HCT116 (cell line): ENCODE results near the gene KIRREL3. TPM values are rescaled to one million over a fixed set of nuclear protein-coding genes. Genes with fewer than 3 reads are reported as not detected.

Experiments
- ATAC-seq: fragments of 200-7000 bp; cut with Tn5 transposase; 2 replicates; pipeline ENCODE4 v1.9.1; 2020; ENCODE audit warnings: mild to moderate bottlenecking, moderate library complexity
- BruUV-seq: library from RNA; stranded (reverse); fragments of 400-500 nt; replicated peaks from 2 replicates; lab custom pipeline; 2021; lab: Mats Ljungman, UMichigan
- CTCF ChIA-PET: fragments of 300-600 bp; sonication (Branson Sonifier 250); formaldehyde crosslinking; loops from one replicate; lab custom pipeline; 2021; ENCODE audit warnings: antibody characterized with exemption; lab: Charles Lee
- POLR2A ChIA-PET: fragments of 300-600, 350-600 bp; sonication (Branson Sonifier 250); formaldehyde crosslinking; loops from one replicate; lab custom pipeline; 2021; ENCODE audit warnings: antibody characterized with exemption; lab: Charles Lee
- RAD21 ChIA-PET, 2 experiments: fragments of 300-600 bp; sonication (Branson Sonifier 250); formaldehyde crosslinking; loops; one replicate each; lab custom pipeline; 2023; ENCODE audit warnings: low total read pairs in 2 of 2; ENCODE audit not compliant: uncharacterized antibody in 2 of 2, unreplicated experiment in 2 of 2, low non-redundant PET in 1 of 2; lab: Charles Lee
- DNase-seq: peaks from one replicate; pipeline ENCODE4 v3.0.0-alpha.2; 2010; ENCODE audit warnings: low read depth, low spot score
- H2AFZ ChIP-seq: fragments of 200-600 bp; shearing (Covaris generic), sonication (generic); 2 replicates; pipeline ENCODE4 v1.6.1; 2017; ENCODE audit warnings: low read depth, mixed run types, mixed read lengths, antibody characterized with exemption, low read length; ENCODE audit not compliant: poor library complexity, severe bottlenecking
- H3K27ac ChIP-seq: 2 replicates; pipeline ENCODE4 v1.5.1; 2012; ENCODE audit warnings: low read depth, low read length
- H3K27me3 ChIP-seq: fragments of 200-600 bp; sonication (generic); 2 replicates; pipeline ENCODE4 v1.6.1; 2016; ENCODE audit warnings: mixed run types, low read length, mixed read lengths; ENCODE audit not compliant: insufficient read depth
- H3K36me3 ChIP-seq, 2 experiments: fragments of 200-500 bp in 1 of 2; fragments of 200-600 bp in 1 of 2; sonication (Bioruptor generic) in 1 of 2; sonication (generic) in 1 of 2; 2 replicates each; pipeline versions ENCODE4 v1.5.1 to v1.6.1; 2014 to 2016; ENCODE audit warnings: low read length in 2 of 2, inconsistent platforms in 1 of 2, mixed read lengths in 1 of 2, mixed run types in 1 of 2; ENCODE audit not compliant: insufficient read depth in 2 of 2, control insufficient read depth in 1 of 2
- H3K4me1 ChIP-seq, 2 experiments: fragments of 200-600 bp in 1 of 2; sonication (generic) in 1 of 2; 2 replicates each; pipeline versions ENCODE4 v1.5.1 to v1.6.1; 2012 to 2017; ENCODE audit warnings: low read length in 2 of 2, inconsistent platforms in 1 of 2, mild to moderate bottlenecking in 1 of 2, mixed read lengths in 1 of 2, mixed run types in 1 of 2, moderate library complexity in 1 of 2; ENCODE audit not compliant: insufficient read depth in 2 of 2, control insufficient read depth in 1 of 2
- H3K4me2 ChIP-seq: fragments of 200-600 bp; sonication (generic); 2 replicates; pipeline ENCODE4 v1.6.1; 2017; ENCODE audit warnings: mixed run types, low read length, mixed read lengths
- H3K4me3 ChIP-seq, 2 experiments: fragments of 200-600 bp in 1 of 2; sonication (generic) in 1 of 2; replicated peaks in 1 of 2; 2 replicates each; pipeline ENCODE4 v1.5.1; 2011 to 2016; ENCODE audit warnings: low read length in 2 of 2, control low read depth in 1 of 2, low read depth in 1 of 2, mild to moderate bottlenecking in 1 of 2, mixed read lengths in 1 of 2, mixed run types in 1 of 2
- H3K79me2 ChIP-seq: fragments of 200-600 bp; sonication (generic); 2 replicates; pipeline ENCODE4 v1.6.1; 2017; ENCODE audit warnings: mild to moderate bottlenecking, mixed run types, low read length, moderate library complexity, mixed read lengths; ENCODE audit not compliant: insufficient read depth
- H3K9ac ChIP-seq: fragments of 200-600 bp; sonication (generic); 2 replicates; pipeline ENCODE4 v1.6.1; 2016; ENCODE audit warnings: low read length, mixed read lengths
- H3K9me2 ChIP-seq: fragments of 200-600 bp; sonication (generic), shearing (Covaris generic); 2 replicates; pipeline ENCODE4 v1.6.1; 2017; ENCODE audit warnings: mixed run types, mild to moderate bottlenecking, moderate library complexity; ENCODE audit not compliant: insufficient read depth
- H3K9me3 ChIP-seq, 2 experiments: fragments of 200-500 bp in 1 of 2; fragments of 200-600 bp in 1 of 2; sonication (Bioruptor generic) in 1 of 2; sonication (generic) in 1 of 2; 2 replicates each; pipeline ENCODE4 v1.6.1; 2014 to 2017; ENCODE audit warnings: low read length in 2 of 2, mixed read lengths in 2 of 2, inconsistent platforms in 1 of 2, low read depth in 1 of 2, mild to moderate bottlenecking in 1 of 2, mixed run types in 1 of 2, moderate library complexity in 1 of 2; ENCODE audit not compliant: control insufficient read depth in 1 of 2, insufficient read depth in 1 of 2
- H4K20me1 ChIP-seq: fragments of 200-600 bp; sonication (generic), shearing (Covaris generic); 2 replicates; pipeline ENCODE4 v1.6.1; 2017; ENCODE audit warnings: mixed run types, mild to moderate bottlenecking, moderate library complexity; ENCODE audit not compliant: insufficient read depth
- EZH2phosphoT487 ChIP-seq: fragments of 200-600 bp; IDR thresholded peaks from 2 replicates; pipeline ENCODE4 v1.6.1; 2018; ENCODE audit warnings: antibody characterized with exemption, borderline replicate concordance
- SIN3A ChIP-seq: IDR thresholded peaks from 2 replicates; pipeline ENCODE4 v1.6.1; 2012; ENCODE audit warnings: low read depth
- YY1 ChIP-seq: IDR thresholded peaks from 2 replicates; pipeline ENCODE4 v1.6.1; 2011; ENCODE audit warnings: low read length, low read depth, moderate library complexity, mild to moderate bottlenecking; ENCODE audit not compliant: insufficient replicate concordance; ENCODE audit errors: extremely low read depth
- ZFX ChIP-seq: fragments of 450-650 bp; IDR thresholded peaks from 2 replicates; pipeline ENCODE4 v1.6.1; 2017
- intact Hi-C: fragments of 100-400 bp; cut with micrococcal nuclease; formaldehyde crosslinking; loops from 2 replicates; pipeline ENCODE4 v1.10.0; 2022
- total RNA-seq: library from RNA; stranded (reverse); gene quantifications from one replicate; pipeline ENCODE4 v1.2.1, GENCODE V29; 2021; ENCODE audit not compliant: unreplicated experiment
- TF ChIP-seq, protein P1 (sequence below), 3 experiments: fragments of 200-600 bp in 1 of 3; sonication (generic) in 1 of 3; IDR thresholded peaks in 2 of 3; conservative IDR thresholded peaks in 1 of 3; 2 replicates each; pipeline ENCODE4 v1.5.1; 2012 to 2017; ENCODE audit warnings: low read depth in 2 of 3, low read length in 2 of 3, antibody characterized with exemption in 1 of 3, borderline replicate concordance in 1 of 3, control low read depth in 1 of 3, mild to moderate bottlenecking in 1 of 3, mixed read lengths in 1 of 3, mixed run types in 1 of 3, moderate library complexity in 1 of 3; ENCODE audit not compliant: insufficient read depth in 1 of 3
- TF ChIP-seq, protein P2 (sequence below): IDR thresholded peaks from 2 replicates; pipeline ENCODE4 v1.6.1; 2011; ENCODE audit warnings: mild to moderate bottlenecking, low read length, moderate library complexity; ENCODE audit not compliant: insufficient replicate concordance; ENCODE audit errors: extremely low read depth
- TF ChIP-seq, protein P3 (sequence below): IDR thresholded peaks from 2 replicates; pipeline ENCODE4 v1.6.1; 2012

KIRREL3 gene
- total RNA-seq, 1 experiment from 2014 or later: not detected

DNA sequence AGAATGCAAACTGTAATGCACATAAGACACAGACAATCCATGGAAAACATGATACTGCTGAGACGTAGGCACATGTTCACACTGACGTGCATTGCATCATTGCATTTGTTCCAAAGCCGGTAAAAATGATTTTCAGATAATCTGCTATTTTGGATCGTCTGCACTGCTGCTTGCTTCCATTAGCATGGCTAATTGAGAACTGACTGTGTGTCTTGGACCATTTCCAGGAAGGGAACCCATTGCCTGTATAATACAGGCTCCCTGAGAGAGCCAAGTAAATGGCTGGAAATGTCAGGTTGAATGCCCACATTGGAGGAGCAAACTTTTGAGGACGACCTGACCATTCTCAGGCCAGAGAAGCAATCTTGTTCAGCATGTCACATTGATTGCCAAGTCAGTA is 340.2 kb downstream of the KIRREL3 start (continued):
- TF ChIP-seq YY1 (no peak), EZH2phosphoT487 (no peak), ZFX (no peak)
- TF ChIP-seq, protein P1, sequence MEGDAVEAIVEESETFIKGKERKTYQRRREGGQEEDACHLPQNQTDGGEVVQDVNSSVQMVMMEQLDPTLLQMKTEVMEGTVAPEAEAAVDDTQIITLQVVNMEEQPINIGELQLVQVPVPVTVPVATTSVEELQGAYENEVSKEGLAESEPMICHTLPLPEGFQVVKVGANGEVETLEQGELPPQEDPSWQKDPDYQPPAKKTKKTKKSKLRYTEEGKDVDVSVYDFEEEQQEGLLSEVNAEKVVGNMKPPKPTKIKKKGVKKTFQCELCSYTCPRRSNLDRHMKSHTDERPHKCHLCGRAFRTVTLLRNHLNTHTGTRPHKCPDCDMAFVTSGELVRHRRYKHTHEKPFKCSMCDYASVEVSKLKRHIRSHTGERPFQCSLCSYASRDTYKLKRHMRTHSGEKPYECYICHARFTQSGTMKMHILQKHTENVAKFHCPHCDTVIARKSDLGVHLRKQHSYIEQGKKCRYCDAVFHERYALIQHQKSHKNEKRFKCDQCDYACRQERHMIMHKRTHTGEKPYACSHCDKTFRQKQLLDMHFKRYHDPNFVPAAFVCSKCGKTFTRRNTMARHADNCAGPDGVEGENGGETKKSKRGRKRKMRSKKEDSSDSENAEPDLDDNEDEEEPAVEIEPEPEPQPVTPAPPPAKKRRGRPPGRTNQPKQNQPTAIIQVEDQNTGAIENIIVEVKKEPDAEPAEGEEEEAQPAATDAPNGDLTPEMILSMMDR (IDR thresholded peaks at IDR 0.05 in 2 of 3, conservative IDR thresholded peaks at IDR 0.05 in 1 of 3; ENCODE audit: borderline replicate concordance in 1 of 3, insufficient read depth in 1 of 3, low read depth in 2 of 3, low read length in 2 of 3): no peak
- TF ChIP-seq, protein P2, sequence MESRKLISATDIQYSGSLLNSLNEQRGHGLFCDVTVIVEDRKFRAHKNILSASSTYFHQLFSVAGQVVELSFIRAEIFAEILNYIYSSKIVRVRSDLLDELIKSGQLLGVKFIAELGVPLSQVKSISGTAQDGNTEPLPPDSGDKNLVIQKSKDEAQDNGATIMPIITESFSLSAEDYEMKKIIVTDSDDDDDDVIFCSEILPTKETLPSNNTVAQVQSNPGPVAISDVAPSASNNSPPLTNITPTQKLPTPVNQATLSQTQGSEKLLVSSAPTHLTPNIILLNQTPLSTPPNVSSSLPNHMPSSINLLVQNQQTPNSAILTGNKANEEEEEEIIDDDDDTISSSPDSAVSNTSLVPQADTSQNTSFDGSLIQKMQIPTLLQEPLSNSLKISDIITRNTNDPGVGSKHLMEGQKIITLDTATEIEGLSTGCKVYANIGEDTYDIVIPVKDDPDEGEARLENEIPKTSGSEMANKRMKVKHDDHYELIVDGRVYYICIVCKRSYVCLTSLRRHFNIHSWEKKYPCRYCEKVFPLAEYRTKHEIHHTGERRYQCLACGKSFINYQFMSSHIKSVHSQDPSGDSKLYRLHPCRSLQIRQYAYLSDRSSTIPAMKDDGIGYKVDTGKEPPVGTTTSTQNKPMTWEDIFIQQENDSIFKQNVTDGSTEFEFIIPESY: no peak

DNA sequence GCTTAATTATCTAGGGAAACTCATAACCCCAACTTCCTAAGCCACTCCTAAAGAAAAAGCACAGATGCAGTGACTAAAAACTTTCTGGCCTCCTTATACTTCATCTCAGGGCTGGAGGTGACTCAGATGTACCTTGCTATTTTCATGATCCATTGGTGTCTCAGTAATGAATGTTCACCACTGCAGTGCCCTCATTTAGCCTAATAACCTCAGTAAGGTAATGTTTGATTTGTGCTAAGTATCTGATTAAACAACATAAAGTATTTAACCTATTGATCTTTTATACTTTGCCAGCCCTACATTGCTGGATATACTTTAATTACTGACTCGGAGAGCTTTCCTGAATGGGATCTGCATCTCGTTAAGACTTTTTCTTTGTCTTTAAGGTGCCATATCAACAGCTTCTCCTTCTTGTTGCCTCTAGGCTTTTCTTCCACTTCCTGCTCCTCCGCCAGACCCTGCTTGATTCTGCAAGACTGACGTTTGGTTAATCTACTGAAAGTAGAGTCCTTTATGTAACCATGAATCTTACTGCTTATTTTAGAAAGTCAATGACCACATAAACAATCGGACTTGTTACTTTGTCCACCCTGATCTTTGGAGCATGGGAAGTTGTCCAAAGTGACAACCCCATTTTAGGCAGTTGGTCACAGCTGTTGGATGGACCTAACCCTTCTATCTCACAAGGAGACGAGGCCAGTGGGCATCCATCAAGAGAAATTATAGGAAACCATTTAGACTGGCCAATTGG is 342.1 kb downstream of the KIRREL3 start:
- Histone ChIP-seq H3K9me3 (no peaks in the 10 kb centered on the region), H3K4me1 (no peaks in the 10 kb centered on the region), H2AFZ (no peak overlapping the region), H3K9me2 (no peaks in the 10 kb centered on the region), H3K79me2 (no peaks in the 10 kb centered on the region), H3K27ac (no peak overlapping the region), H3K9ac (no peak overlapping the region), H3K27me3 (peaks cover 36% of the 10 kb centered on the region), H3K4me2 (no peak overlapping the region), H3K36me3 (no peaks in the 10 kb centered on the region), H4K20me1 (no peaks in the 10 kb centered on the region), H3K4me3 (no peak overlapping the region)
- no peak for ATAC-seq
- RAD21 ChIA-PET: no interaction called here
- BruUV-seq: no TSS peak
- POLR2A ChIA-PET: no interaction called here
- intact Hi-C loops: no loop called here
- DNase-seq: no peak
- TF ChIP-seq, protein P3, sequence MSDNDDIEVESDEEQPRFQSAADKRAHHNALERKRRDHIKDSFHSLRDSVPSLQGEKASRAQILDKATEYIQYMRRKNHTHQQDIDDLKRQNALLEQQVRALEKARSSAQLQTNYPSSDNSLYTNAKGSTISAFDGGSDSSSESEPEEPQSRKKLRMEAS: no peak
- TF ChIP-seq SIN3A: no peak
- CTCF ChIA-PET: no interaction called here
